SK-N-SH (cell line): ENCODE measurements around the gene CD300LB. TPM values are rescaled to one million over a fixed set of nuclear protein-coding genes. Genes with fewer than 3 reads are reported as not detected.

ENCODE experiments used
- CTCF ChIA-PET: fragments of 300-600, 350-600 bp; formaldehyde crosslinking; extraction: SDS; loops from one replicate; lab custom pipeline; 2021; lab: Yijun Ruan, JAX
- POLR2A ChIA-PET: fragments of 350-600 bp; sonication (Branson Sonifier 250); formaldehyde crosslinking; extraction: SDS; loops from one replicate; lab custom pipeline; 2020; ENCODE audit warnings: antibody characterized with exemption, inconsistent platforms; lab: Yijun Ruan, JAX
- DNase-seq: peaks from one replicate; pipeline ENCODE4 v3.0.0; 2012
- H2AFZ ChIP-seq: fragments of 200-600 bp; sonication (generic); 2 replicates; pipeline ENCODE4 v1.8.1; 2016; ENCODE audit warnings: antibody characterized with exemption, mild to moderate bottlenecking, low read depth
- H3F3A ChIP-seq: fragments of 200-600 bp; sonication (generic); replicated peaks from 2 replicates; pipeline ENCODE3; 2016; ENCODE audit warnings: antibody characterized with exemption, mild to moderate bottlenecking; ENCODE audit not compliant: insufficient read depth
- H3K27ac ChIP-seq, 2 experiments: fragments of 200-500 bp in 1 of 2; fragments of 200-600 bp in 1 of 2; sonication (Bioruptor generic) in 1 of 2; sonication (generic), shearing (Covaris generic) in 1 of 2; 2 replicates each; pipeline versions ENCODE4 v1.5.1 to v1.6.1; 2014 to 2016; ENCODE audit warnings: low read depth in 2 of 2, inconsistent platforms in 1 of 2, low read length in 1 of 2, mild to moderate bottlenecking in 1 of 2, mixed read lengths in 1 of 2
- H3K27me3 ChIP-seq: fragments of 200-600 bp; sonication (generic), shearing (Covaris generic); 2 replicates; pipeline ENCODE4 v1.6.1; 2016; ENCODE audit warnings: mixed run types; ENCODE audit not compliant: insufficient read depth
- H3K36me3 ChIP-seq, 2 experiments: fragments of 200-500 bp in 1 of 2; fragments of 200-600 bp in 1 of 2; sonication (Bioruptor generic) in 1 of 2; sonication (generic) in 1 of 2; replicated peaks in 1 of 2; 2 replicates each; pipeline versions ENCODE3 to v1.5.1; 2014 to 2016; ENCODE audit warnings: low read length in 1 of 2, mild to moderate bottlenecking in 1 of 2; ENCODE audit not compliant: insufficient read depth in 2 of 2, control insufficient read depth in 1 of 2
- H3K4me1 ChIP-seq, 2 experiments: fragments of 200-500 bp in 1 of 2; fragments of 200-600 bp in 1 of 2; sonication (Bioruptor generic) in 1 of 2; sonication (generic), shearing (Covaris generic) in 1 of 2; 2 replicates each; pipeline versions ENCODE4 v1.5.1 to v1.6.1; 2014 to 2016; ENCODE audit warnings: low read depth in 1 of 2, low read length in 1 of 2, mixed run types in 1 of 2; ENCODE audit not compliant: insufficient read depth in 2 of 2, control insufficient read depth in 1 of 2
- H3K4me2 ChIP-seq: fragments of 200-600 bp; sonication (generic), shearing (Covaris generic); 2 replicates; pipeline ENCODE4 v1.6.1; 2017; ENCODE audit warnings: mixed run types
- H3K4me3 ChIP-seq, 2 experiments: fragments of 200-500 bp in 1 of 2; fragments of 200-600 bp in 1 of 2; sonication (Bioruptor generic) in 1 of 2; sonication (generic), shearing (Covaris generic) in 1 of 2; 2 replicates each; pipeline versions ENCODE4 v1.5.1 to v1.8.1; 2014 to 2016; ENCODE audit warnings: low read depth in 2 of 2, inconsistent platforms in 1 of 2, low read length in 1 of 2, mild to moderate bottlenecking in 1 of 2, mixed read lengths in 1 of 2, moderate library complexity in 1 of 2
- H3K79me2 ChIP-seq: fragments of 200-600 bp; sonication (generic); 2 replicates; pipeline ENCODE4 v1.8.1; 2017; ENCODE audit warnings: mild to moderate bottlenecking; ENCODE audit not compliant: insufficient read depth
- H3K9ac ChIP-seq: fragments of 200-600 bp; sonication (generic); 2 replicates; pipeline ENCODE4 v1.6.1; 2017; ENCODE audit warnings: mixed run types
- H3K9me2 ChIP-seq: fragments of 200-600 bp; sonication (generic); 2 replicates; pipeline ENCODE4 v1.6.1; 2017; ENCODE audit warnings: mixed run types
- H3K9me3 ChIP-seq: fragments of 200-600 bp; sonication (generic); 2 replicates; pipeline ENCODE4 v1.6.1; 2017; ENCODE audit warnings: mixed run types, mild to moderate bottlenecking, moderate library complexity
- H4K20me1 ChIP-seq: fragments of 200-600 bp; sonication (generic); 2 replicates; pipeline ENCODE4 v1.6.1; 2017; ENCODE audit warnings: mild to moderate bottlenecking, mixed run types; ENCODE audit not compliant: insufficient read depth
- CHD2 ChIP-seq: fragments of 150-350 bp; IDR thresholded peaks from 2 replicates; pipeline ENCODE4 v1.6.1; 2018; ENCODE audit warnings: low read length; ENCODE audit not compliant: partially characterized antibody
- ELF1 ChIP-seq: IDR thresholded peaks from 2 replicates; pipeline ENCODE4 v1.4.0; 2012
- EP300 ChIP-seq, 2 experiments: IDR thresholded peaks; 2 replicates each; pipeline versions ENCODE4 v1.4.0 to v1.6.1; 2012; ENCODE audit warnings: borderline replicate concordance in 1 of 2, low read depth in 1 of 2, low read length in 1 of 2
- EZH2phosphoT487 ChIP-seq: fragments of 200-600 bp; sonication (generic); IDR thresholded peaks from 2 replicates; pipeline ENCODE4 v1.6.1; 2017; ENCODE audit warnings: low read depth, mixed run types, mild to moderate bottlenecking, antibody characterized with exemption, moderate library complexity, borderline replicate concordance
- FOSL2 ChIP-seq: IDR thresholded peaks from 2 replicates; pipeline ENCODE4 v1.4.0; 2012; ENCODE audit warnings: low read depth, mild to moderate bottlenecking, moderate library complexity, borderline replicate concordance
- GATA2 ChIP-seq: sonication (generic); formaldehyde crosslinking; IDR thresholded peaks from 2 replicates; pipeline ENCODE4 v1.5.0; 2020; ENCODE audit warnings: mild to moderate bottlenecking, missing genetic modification reagents
- JUND ChIP-seq: IDR thresholded peaks from 2 replicates; pipeline ENCODE4 v1.4.0; 2012
- MEF2A ChIP-seq: IDR thresholded peaks from 2 replicates; pipeline ENCODE4 v1.4.0; 2012; ENCODE audit warnings: low read depth, borderline replicate concordance
- NFIC ChIP-seq: IDR thresholded peaks from 2 replicates; pipeline ENCODE4 v1.4.0; 2012; ENCODE audit warnings: borderline replicate concordance
- NRF1 ChIP-seq: IDR thresholded peaks from 2 replicates; pipeline ENCODE4 v1.6.1; 2012; ENCODE audit warnings: low read depth, mild to moderate bottlenecking, low read length
- POLR2AphosphoS5 ChIP-seq: IDR thresholded peaks from 2 replicates; pipeline ENCODE4 v1.6.1; 2012; ENCODE audit warnings: low read depth, low read length
- RAD21 ChIP-seq: IDR thresholded peaks from 2 replicates; pipeline ENCODE4 v1.6.1; 2012; ENCODE audit warnings: mild to moderate bottlenecking, low read length
- RFX5 ChIP-seq: IDR thresholded peaks from 2 replicates; pipeline ENCODE4 v1.6.1; 2012; ENCODE audit warnings: mild to moderate bottlenecking, improper control_type of control experiment, low read length
- SIN3A ChIP-seq: IDR thresholded peaks from 2 replicates; pipeline ENCODE4 v1.6.1; 2012; ENCODE audit warnings: low read depth, mild to moderate bottlenecking, low read length, moderate library complexity, borderline replicate concordance
- TAF1 ChIP-seq: IDR thresholded peaks from 2 replicates; pipeline ENCODE4 v1.6.1; 2012; ENCODE audit warnings: low read depth, mild to moderate bottlenecking, low read length, moderate library complexity, borderline replicate concordance
- WGBS: methylation state at CpG from one replicate; pipeline ENCODE4 v1.1.6; 2017; ENCODE audit warnings: low lambda C conversion rate; 5-methylcytosine and 5-hydroxymethylcytosine counted together
- polyA plus RNA-seq, 3 experiments: library from polyadenylated mRNA; depleted of rRNA; stranded (reverse); fragments of >200 nt; gene quantifications; 2 replicates each; pipeline ENCODE4 v1.2.3, GENCODE V29; 2012
- TF ChIP-seq, protein P1 (sequence below): fragments of 200-600 bp; sonication (generic); IDR thresholded peaks from 2 replicates; pipeline ENCODE4 v1.6.1; 2017; ENCODE audit warnings: antibody characterized with exemption, mild to moderate bottlenecking, moderate library complexity
- TF ChIP-seq, protein P2 (sequence below): IDR thresholded peaks from 2 replicates; pipeline ENCODE4 v1.6.1; 2012; ENCODE audit warnings: mild to moderate bottlenecking, low read depth, low read length, moderate library complexity
- TF ChIP-seq, protein P3 (sequence below): IDR thresholded peaks from 2 replicates; pipeline ENCODE4; 2012
- TF ChIP-seq, protein P4 (sequence below): IDR thresholded peaks from 2 replicates; pipeline ENCODE4 v1.4.0; 2012; ENCODE audit warnings: low read depth, borderline replicate concordance
- TF ChIP-seq, protein P5 (sequence below): IDR thresholded peaks from 2 replicates; pipeline ENCODE4 v1.4.0; 2012; ENCODE audit warnings: low read depth

The CD300LB gene
- polyA plus RNA-seq, 1 of the 3 experiments (the other 2 are of a cell fraction) = not detected

DNA sequence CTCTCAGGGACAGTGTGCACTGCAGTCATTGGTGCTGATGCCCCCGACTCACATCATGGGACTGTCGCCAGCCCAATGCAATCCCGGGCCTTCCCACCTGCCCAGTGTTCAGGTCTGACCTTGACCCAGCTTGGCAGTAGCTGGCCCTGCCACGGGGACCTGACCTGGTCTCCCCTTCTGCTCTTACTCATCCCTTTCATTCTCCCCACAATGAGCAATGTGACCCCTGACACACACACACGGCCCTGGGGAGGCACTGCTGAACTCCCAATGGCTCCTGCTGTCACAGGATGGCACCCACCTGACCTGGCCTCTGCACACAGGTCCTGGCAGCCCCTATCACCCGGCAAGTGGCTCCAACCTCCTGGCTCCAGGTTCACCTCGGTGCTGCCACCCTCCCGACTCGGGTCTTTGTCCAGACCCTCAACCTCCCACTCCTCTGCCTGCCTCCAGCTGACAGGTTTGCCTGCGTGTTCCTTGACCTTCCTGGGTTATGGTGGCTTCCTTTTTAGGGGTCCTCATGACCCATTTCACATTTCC is 8.1 kb upstream of the CD300LB start:
- WGBS = 11% methylated on average over 10 of the region's 10 CpGs
- Histone ChIP-seq H3K79me2 (no peaks in the 10 kb centered on the region), H3K9me2 (no peaks in the 10 kb centered on the region), H2AFZ (no peak overlapping the region), H3K4me3 (no peak overlapping the region), H3K36me3 (no peaks in the 10 kb centered on the region), H3K4me2 (no peak overlapping the region), H3F3A (no peaks in the 10 kb centered on the region), H4K20me1 (no peaks in the 10 kb centered on the region), H3K27ac (no peak overlapping the region), H3K4me1 (no peaks in the 10 kb centered on the region), H3K27me3 (no peaks in the 10 kb centered on the region), H3K9ac (no peak overlapping the region), H3K9me3 (no peaks in the 10 kb centered on the region; the same call in 1 of the 2 replicates)
- CTCF ChIA-PET = interaction anchor here (1.6 kb wide), 1 partner anchor 171 kb away, joined by 6 read pairs; no protein-coding TSS in a partner anchor
- DNase-seq = no peak
- POLR2A ChIA-PET = no interaction called here
- no peak for TF ChIP-seq GATA2 (CRISPR knock-in tag)
- TF ChIP-seq FOSL2 = no peak
- no peak for TF ChIP-seq TAF1
- TF ChIP-seq, protein P1, sequence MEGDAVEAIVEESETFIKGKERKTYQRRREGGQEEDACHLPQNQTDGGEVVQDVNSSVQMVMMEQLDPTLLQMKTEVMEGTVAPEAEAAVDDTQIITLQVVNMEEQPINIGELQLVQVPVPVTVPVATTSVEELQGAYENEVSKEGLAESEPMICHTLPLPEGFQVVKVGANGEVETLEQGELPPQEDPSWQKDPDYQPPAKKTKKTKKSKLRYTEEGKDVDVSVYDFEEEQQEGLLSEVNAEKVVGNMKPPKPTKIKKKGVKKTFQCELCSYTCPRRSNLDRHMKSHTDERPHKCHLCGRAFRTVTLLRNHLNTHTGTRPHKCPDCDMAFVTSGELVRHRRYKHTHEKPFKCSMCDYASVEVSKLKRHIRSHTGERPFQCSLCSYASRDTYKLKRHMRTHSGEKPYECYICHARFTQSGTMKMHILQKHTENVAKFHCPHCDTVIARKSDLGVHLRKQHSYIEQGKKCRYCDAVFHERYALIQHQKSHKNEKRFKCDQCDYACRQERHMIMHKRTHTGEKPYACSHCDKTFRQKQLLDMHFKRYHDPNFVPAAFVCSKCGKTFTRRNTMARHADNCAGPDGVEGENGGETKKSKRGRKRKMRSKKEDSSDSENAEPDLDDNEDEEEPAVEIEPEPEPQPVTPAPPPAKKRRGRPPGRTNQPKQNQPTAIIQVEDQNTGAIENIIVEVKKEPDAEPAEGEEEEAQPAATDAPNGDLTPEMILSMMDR = no peak
- no peak for TF ChIP-seq CHD2

DNA sequence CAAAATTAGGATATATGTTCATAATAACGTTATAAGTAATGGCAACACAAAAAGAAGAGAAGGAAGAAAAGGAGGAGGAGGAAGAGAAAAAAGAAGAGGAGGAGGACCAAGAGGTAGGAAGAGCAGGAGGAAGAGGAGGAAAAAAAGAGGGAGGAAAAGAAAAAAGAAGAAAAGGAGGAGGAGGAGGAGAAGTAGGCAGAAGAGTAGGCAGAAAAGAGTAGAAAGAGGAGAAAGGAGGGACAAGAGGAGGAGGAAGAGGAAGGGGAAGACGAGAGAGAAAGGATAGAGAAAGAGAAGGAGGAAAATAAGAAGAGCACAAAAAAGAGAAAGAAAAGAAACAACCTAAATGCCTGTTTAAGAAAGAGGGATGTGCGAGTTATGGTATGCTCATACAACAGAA is 5.6 kb upstream of the CD300LB start:
- H3K36me3 ChIP-seq = no peaks in the 10 kb centered on the region
- ChIA-PET POLR2A (no interaction called here), CTCF (no interaction called here)
- H3K9ac ChIP-seq = no peak overlapping the region
- no peak overlapping the region for H2AFZ ChIP-seq
- no peak overlapping the region for H3K27ac ChIP-seq
- H3K9me3 ChIP-seq = no peaks in the 10 kb centered on the region
- no peak overlapping the region for H3K4me3 ChIP-seq
- no peaks in the 10 kb centered on the region for H3F3A ChIP-seq
- 16% methylated on average over 3 of the region's 3 CpGs for WGBS
- H3K4me1 ChIP-seq = no peaks in the 10 kb centered on the region
- DNase-seq = no peak
- H4K20me1 ChIP-seq = no peaks in the 10 kb centered on the region
- H3K4me2 ChIP-seq = no peak overlapping the region
- no peaks in the 10 kb centered on the region for H3K27me3 ChIP-seq
- no peaks in the 10 kb centered on the region for H3K79me2 ChIP-seq
- H3K9me2 ChIP-seq = no peaks in the 10 kb centered on the region
- TF ChIP-seq, protein P2, sequence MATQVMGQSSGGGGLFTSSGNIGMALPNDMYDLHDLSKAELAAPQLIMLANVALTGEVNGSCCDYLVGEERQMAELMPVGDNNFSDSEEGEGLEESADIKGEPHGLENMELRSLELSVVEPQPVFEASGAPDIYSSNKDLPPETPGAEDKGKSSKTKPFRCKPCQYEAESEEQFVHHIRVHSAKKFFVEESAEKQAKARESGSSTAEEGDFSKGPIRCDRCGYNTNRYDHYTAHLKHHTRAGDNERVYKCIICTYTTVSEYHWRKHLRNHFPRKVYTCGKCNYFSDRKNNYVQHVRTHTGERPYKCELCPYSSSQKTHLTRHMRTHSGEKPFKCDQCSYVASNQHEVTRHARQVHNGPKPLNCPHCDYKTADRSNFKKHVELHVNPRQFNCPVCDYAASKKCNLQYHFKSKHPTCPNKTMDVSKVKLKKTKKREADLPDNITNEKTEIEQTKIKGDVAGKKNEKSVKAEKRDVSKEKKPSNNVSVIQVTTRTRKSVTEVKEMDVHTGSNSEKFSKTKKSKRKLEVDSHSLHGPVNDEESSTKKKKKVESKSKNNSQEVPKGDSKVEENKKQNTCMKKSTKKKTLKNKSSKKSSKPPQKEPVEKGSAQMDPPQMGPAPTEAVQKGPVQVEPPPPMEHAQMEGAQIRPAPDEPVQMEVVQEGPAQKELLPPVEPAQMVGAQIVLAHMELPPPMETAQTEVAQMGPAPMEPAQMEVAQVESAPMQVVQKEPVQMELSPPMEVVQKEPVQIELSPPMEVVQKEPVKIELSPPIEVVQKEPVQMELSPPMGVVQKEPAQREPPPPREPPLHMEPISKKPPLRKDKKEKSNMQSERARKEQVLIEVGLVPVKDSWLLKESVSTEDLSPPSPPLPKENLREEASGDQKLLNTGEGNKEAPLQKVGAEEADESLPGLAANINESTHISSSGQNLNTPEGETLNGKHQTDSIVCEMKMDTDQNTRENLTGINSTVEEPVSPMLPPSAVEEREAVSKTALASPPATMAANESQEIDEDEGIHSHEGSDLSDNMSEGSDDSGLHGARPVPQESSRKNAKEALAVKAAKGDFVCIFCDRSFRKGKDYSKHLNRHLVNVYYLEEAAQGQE = no peak
- TF ChIP-seq, protein P3, sequence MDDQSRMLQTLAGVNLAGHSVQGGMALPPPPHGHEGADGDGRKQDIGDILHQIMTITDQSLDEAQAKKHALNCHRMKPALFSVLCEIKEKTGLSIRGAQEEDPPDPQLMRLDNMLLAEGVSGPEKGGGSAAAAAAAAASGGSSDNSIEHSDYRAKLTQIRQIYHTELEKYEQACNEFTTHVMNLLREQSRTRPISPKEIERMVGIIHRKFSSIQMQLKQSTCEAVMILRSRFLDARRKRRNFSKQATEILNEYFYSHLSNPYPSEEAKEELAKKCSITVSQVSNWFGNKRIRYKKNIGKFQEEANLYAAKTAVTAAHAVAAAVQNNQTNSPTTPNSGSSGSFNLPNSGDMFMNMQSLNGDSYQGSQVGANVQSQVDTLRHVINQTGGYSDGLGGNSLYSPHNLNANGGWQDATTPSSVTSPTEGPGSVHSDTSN = no peak
- TF ChIP-seq, protein P4, sequence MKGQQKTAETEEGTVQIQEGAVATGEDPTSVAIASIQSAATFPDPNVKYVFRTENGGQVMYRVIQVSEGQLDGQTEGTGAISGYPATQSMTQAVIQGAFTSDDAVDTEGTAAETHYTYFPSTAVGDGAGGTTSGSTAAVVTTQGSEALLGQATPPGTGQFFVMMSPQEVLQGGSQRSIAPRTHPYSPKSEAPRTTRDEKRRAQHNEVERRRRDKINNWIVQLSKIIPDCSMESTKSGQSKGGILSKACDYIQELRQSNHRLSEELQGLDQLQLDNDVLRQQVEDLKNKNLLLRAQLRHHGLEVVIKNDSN = no peak
- TF ChIP-seq NFIC (no peak), TAF1 (no peak), JUND (no peak), MEF2A (no peak), EZH2phosphoT487 (no peak), ELF1 (no peak), NRF1 (no peak), GATA2 (CRISPR knock-in tag) (no peak), RFX5 (no peak), EP300 (IDR thresholded peaks at IDR 0.05; ENCODE audit: borderline replicate concordance in 1 of 2, low read depth in 1 of 2, low read length in 1 of 2) (no peak), POLR2AphosphoS5 (no peak), RAD21 (no peak), SIN3A (no peak)
- TF ChIP-seq, protein P5, sequence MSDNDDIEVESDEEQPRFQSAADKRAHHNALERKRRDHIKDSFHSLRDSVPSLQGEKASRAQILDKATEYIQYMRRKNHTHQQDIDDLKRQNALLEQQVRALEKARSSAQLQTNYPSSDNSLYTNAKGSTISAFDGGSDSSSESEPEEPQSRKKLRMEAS = no peak
